ENCODE measurements around the gene CDR2.

GRCh38 chr16:22373662-22374310 is 633 bp downstream of the CDR2 start:
- no peak for TF ChIP-seq EZH2 (IDR thresholded peaks at IDR 0.05; ENCODE audit: borderline replicate concordance, insufficient read depth, low read depth, low read length, poor library complexity, severe bottlenecking)
- TF ChIP-seq, protein P1, sequence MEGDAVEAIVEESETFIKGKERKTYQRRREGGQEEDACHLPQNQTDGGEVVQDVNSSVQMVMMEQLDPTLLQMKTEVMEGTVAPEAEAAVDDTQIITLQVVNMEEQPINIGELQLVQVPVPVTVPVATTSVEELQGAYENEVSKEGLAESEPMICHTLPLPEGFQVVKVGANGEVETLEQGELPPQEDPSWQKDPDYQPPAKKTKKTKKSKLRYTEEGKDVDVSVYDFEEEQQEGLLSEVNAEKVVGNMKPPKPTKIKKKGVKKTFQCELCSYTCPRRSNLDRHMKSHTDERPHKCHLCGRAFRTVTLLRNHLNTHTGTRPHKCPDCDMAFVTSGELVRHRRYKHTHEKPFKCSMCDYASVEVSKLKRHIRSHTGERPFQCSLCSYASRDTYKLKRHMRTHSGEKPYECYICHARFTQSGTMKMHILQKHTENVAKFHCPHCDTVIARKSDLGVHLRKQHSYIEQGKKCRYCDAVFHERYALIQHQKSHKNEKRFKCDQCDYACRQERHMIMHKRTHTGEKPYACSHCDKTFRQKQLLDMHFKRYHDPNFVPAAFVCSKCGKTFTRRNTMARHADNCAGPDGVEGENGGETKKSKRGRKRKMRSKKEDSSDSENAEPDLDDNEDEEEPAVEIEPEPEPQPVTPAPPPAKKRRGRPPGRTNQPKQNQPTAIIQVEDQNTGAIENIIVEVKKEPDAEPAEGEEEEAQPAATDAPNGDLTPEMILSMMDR (IDR thresholded peaks at IDR 0.05), result no peak
